Right lobe of liver (tissue), 6 donors: ENCODE data around the gene CGB1. TPM values are rescaled to one million over a fixed set of nuclear protein-coding genes. Genes with fewer than 3 reads are reported as not detected.

ENCODE experiments used
- ATAC-seq, 4 donors: fragments of 200-7000 bp; cut with Tn5 transposase; one replicate each; pipeline ENCODE4 v1.9.1; 2020; ENCODE audit warnings: mild to moderate bottlenecking in 4 of 4, moderate library complexity in 4 of 4
- DNase-seq, 3 donors: peaks; one replicate each; pipeline ENCODE4 v3.0.0-alpha.2; 2020
- H3K27ac ChIP-seq, 3 donors: fragments of 200-600 bp; one replicate each; pipeline ENCODE4 v1.8.0; 2022
- H3K27me3 ChIP-seq, 2 donors: fragments of 200-600 bp; one replicate each; pipeline ENCODE4 v1.8.0; 2022
- H3K36me3 ChIP-seq, 4 donors: fragments of 200-600 bp; sonication (generic) in 1 of 4; one replicate each; pipeline versions ENCODE4 v1.5.1 to v1.8.0; 2017 to 2022; ENCODE audit warnings: control low read depth in 1 of 4
- H3K4me1 ChIP-seq, 4 donors: fragments of 200-600 bp; sonication (generic) in 1 of 4; one replicate each; pipeline versions ENCODE4 v1.5.1 to v1.8.0; 2017 to 2022; ENCODE audit warnings: control low read depth in 1 of 4
- H3K4me3 ChIP-seq, 3 donors: fragments of 200-600 bp; one replicate each; pipeline ENCODE4 v1.8.0; 2022
- H3K9me3 ChIP-seq, 4 donors: fragments of 200-600 bp; sonication (generic) in 1 of 4; one replicate each; pipeline versions ENCODE4 v1.5.1 to v1.8.0; 2017 to 2022; ENCODE audit warnings: control low read depth in 1 of 4
- CTCF ChIP-seq, 4 donors: fragments of 200-600 bp in 3 of 4; fragments of 450-650 bp in 1 of 4; IDR thresholded peaks; one replicate each; pipeline versions ENCODE4 v1.5.1 to v1.8.0; 2016 to 2022; ENCODE audit warnings: antibody characterized with exemption in 4 of 4, mild to moderate bottlenecking in 2 of 4
- POLR2A ChIP-seq: fragments of 450-650 bp; IDR thresholded peaks from one replicate; pipeline ENCODE4 v1.6.1; 2017; ENCODE audit warnings: antibody characterized with exemption, mild to moderate bottlenecking
- WGBS: methylation state at CpG from one replicate; pipeline ENCODE4 v1.1.6; 2018; ENCODE audit warnings: low coverage, low lambda C conversion rate; ENCODE audit not compliant: insufficient coverage; ENCODE audit errors: missing lambda C conversion rate; 5-methylcytosine and 5-hydroxymethylcytosine counted together
- intact Hi-C, 2 donors: fragments of 100-400 bp; cut with DNase I; formaldehyde crosslinking; loops; one replicate each; pipeline versions ENCODE4 v1.11.2 to v1.14.1; 2022
- total RNA-seq, 6 experiments: library from RNA; depleted of rRNA in 2 of 6; stranded (reverse); fragments of >200 nt in 2 of 6; fragmentation: NEBNext Ultra II Directional in 3 of 6; extraction: Animal tissue kit (Norgen Biotek cat#: 25700) in 3 of 6; gene quantifications; one replicate each; pipeline versions ENCODE4 v1.1.0 to v1.2.4, GENCODE V29; 2016 to 2023
- donor health status: DM: no; HTN: yes; CAD: no.
- donor health status: DM: no; HTN: no; CAD: no.
- donor health status: DM: no; HTN: no; CAD: no.
- donor health status: DM: no; HTN: yes; CAD: no.
- donor health status: DM: no; HTN: yes; CAD: no.

CGB1 gene
- total RNA-seq, 6 experiments from 2014 or later, result not detected

- H3K27me3 ChIP-seq, result no peaks in the 10 kb centered on the region
- H3K36me3 ChIP-seq, result no peaks in the 10 kb centered on the region
- H3K4me3 ChIP-seq, result no peak overlapping the region
- no peak for DNase-seq
- WGBS, result 42% methylated on average over 10 of the region's 25 CpGs
- peaks cover 0 to 5% (median under 1%) of the 10 kb centered on the region in 4 donors for H3K4me1 ChIP-seq
- TF ChIP-seq CTCF (IDR thresholded peaks at IDR 0.05) (no peak), POLR2A (no peak)
- H3K27ac ChIP-seq, result no peak overlapping the region
- ATAC-seq, result no peak
- H3K9me3 ChIP-seq, result no peaks in the 10 kb centered on the region
- intact Hi-C loops, result no loop called here
Measured at GRCh38 chr19:49061445-49061844, 24.8 kb upstream of the CGB1 start.

DNA sequence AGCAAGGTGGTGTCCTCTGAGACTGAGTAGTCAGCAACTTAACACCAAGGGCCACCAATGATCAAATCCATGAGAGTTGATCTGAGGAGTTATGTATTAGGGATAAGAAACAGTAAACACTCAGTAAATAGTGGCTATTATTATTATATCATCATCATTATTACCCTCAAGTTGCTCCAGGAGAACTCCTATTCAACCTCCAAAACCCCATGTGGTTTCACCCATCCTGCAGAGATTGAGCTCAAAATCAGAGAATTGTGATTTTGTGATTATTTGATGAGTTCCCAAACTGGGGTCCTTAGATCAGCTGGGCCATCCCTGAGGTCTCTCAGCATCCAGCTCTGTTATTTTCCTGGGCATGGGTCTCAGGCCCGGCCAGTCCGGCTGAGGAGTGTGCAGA lies 24.3 kb upstream of the CGB1 start:
- DNase-seq, result no peak
- no peak overlapping the region for H3K4me3 ChIP-seq
- no CpG with 5 or more reads among the region's 2 CpGs for WGBS
- no peak overlapping the region for H3K27ac ChIP-seq
- intact Hi-C loops, result no loop called here
- no peaks in the 10 kb centered on the region for H3K27me3 ChIP-seq
- H3K36me3 ChIP-seq, result no peaks in the 10 kb centered on the region
- no peaks in the 10 kb centered on the region for H3K9me3 ChIP-seq
- no peak for TF ChIP-seq POLR2A
- TF ChIP-seq CTCF (IDR thresholded peaks at IDR 0.05), result no peak
- peaks cover 0 to 9% (median under 1%) of the 10 kb centered on the region in 4 donors for H3K4me1 ChIP-seq
- no peak for ATAC-seq

GRCh38 chr19:49059053-49059452 lies 22.4 kb upstream of the CGB1 start:
- intact Hi-C loops, result no loop called here
- Histone ChIP-seq H3K27me3 (no peaks in the 10 kb centered on the region), H3K4me3 (no peak overlapping the region), H3K9me3 (no peaks in the 10 kb centered on the region), H3K4me1 (peaks cover 0 to 9% (median under 1%) of the 10 kb centered on the region in 4 donors), H3K36me3 (no peaks in the 10 kb centered on the region), H3K27ac (no peak overlapping the region)
- ATAC-seq, result no peak
- TF ChIP-seq CTCF (IDR thresholded peaks at IDR 0.05), result no peak
- TF ChIP-seq POLR2A, result no peak
- DNase-seq, result no peak
- WGBS, result 70% methylated on average over 9 of the region's 9 CpGs

DNA sequence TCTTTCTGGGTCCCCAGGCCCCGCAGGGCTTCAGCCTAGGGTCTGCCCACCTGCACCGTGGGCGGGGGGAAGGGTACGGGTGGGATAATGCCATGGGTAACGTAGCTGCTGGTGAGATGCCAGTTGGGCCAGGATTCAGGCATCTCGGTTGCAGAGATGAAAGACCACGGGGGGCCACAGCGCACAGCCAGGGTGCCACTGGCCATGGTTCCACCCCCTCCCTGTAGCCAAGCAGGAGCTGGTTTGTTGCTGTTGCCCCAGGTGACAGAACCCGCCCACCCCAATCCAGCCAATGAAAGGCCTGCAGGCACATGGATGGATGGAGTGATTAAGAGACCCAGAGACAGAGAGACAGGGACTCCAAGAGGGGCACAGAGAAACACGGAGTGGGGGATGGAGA lies 21.9 kb upstream of the CGB1 start:
- Histone ChIP-seq H3K27ac (no peak overlapping the region), H3K4me3 (no peak overlapping the region), H3K36me3 (no peaks in the 10 kb centered on the region), H3K4me1 (peaks cover 0 to 9% (median under 1%) of the 10 kb centered on the region in 4 donors), H3K9me3 (no peaks in the 10 kb centered on the region), H3K27me3 (no peaks in the 10 kb centered on the region)
- TF ChIP-seq POLR2A, result no peak
- TF ChIP-seq CTCF (IDR thresholded peaks at IDR 0.05), result no peak
- 27% methylated on average over 5 of the region's 10 CpGs for WGBS
- DNase-seq, result no peak
- ATAC-seq, result no peak
- intact Hi-C loops, result no loop called here
